OCI-M2 (cell line): Measurements from ENCODE around the gene ICOS.

Experiments used
- DNase-seq: peaks from one replicate; lab custom pipeline; 2025; ENCODE audit not compliant: unreplicated experiment; lab: John Stamatoyannopoulos, UW

Gene ICOS

GRCh38 chr2:204005940-204006721 is 69.6 kb downstream of the ICOS start:
- DNase-seq, result no peak

GRCh38 chr2:204008352-204008751 is 71.8 kb downstream of the ICOS start:
- DNase-seq, result no peak

- DNase-seq, result no peak
Measured at GRCh38 chr2:204010628-204011560, 74.3 kb downstream of the ICOS start.
